Measurements from ENCODE around the gene TRMT10A. TPM values are rescaled to one million over a fixed set of nuclear protein-coding genes. Genes with fewer than 3 reads are reported as not detected.
"Not testable (repeated sequence)": the region's sequence is repeated elsewhere in the genome, so short reads cannot be mapped to it uniquely, and the experiment has no call there.

The TRMT10A gene
- polyA plus RNA-seq, 1 donor from 2014 or later = 10.5 TPM

GRCh38 chr4:99536848-99537247 is 27.0 kb downstream of the TRMT10A start:
- TF ChIP-seq TAF1 (IDR thresholded peaks at IDR 0.05; ENCODE audit: low read depth) (no peak), REST (IDR thresholded peaks at IDR 0.05; ENCODE audit: borderline replicate concordance) (no peak), MXI1 (conservative IDR thresholded peaks at IDR 0.05; ENCODE audit: poor library complexity, severe bottlenecking) (no peak), POLR2AphosphoS5 (IDR thresholded peaks at IDR 0.05) (no peak), SMC3 (conservative IDR thresholded peaks at IDR 0.05; ENCODE audit: poor library complexity) (no peak), RAD21 (conservative IDR thresholded peaks at IDR 0.05) (no peak), EP300 (conservative IDR thresholded peaks at IDR 0.05; ENCODE audit: poor library complexity, severe bottlenecking) (no peak), CTCF (IDR thresholded peaks at IDR 0.05; ENCODE audit: poor library complexity, severe bottlenecking) (no peak)
- Histone ChIP-seq H3K9me2 (ENCODE audit: insufficient read depth, low read length) (no peaks in the 10 kb centered on the region), H3K9me3 (ENCODE audit: low read length) (no peaks in the 10 kb centered on the region), H3K79me2 (replicated peaks; ENCODE audit: insufficient read depth, low read length) (no peaks in the 10 kb centered on the region), H2AFZ (ENCODE audit: low read depth, low read length) (no peak overlapping the region), H3K36me3 (ENCODE audit: insufficient read depth, low read length) (no peaks in the 10 kb centered on the region), H3K27ac (ENCODE audit: low read length) (no peak overlapping the region), H3K4me3 (ENCODE audit: low read length) (no peak overlapping the region), H4K20me1 (ENCODE audit: insufficient read depth) (no peaks in the 10 kb centered on the region), H3K9ac (ENCODE audit: low read length) (no peak overlapping the region), H3F3A (ENCODE audit: insufficient read depth, low read length, poor library complexity, severe bottlenecking) (no peaks in the 10 kb centered on the region), H3K27me3 (ENCODE audit: insufficient read depth, low read depth, low read length) (no peaks in the 10 kb centered on the region), H3K4me2 (ENCODE audit: low read length) (no peak overlapping the region)

GRCh38 chr4:99536271-99536670 is 27.6 kb downstream of the TRMT10A start:
- Histone ChIP-seq H3K9ac (ENCODE audit: low read length) (no peak overlapping the region), H3K79me2 (replicated peaks; ENCODE audit: insufficient read depth, low read length) (no peaks in the 10 kb centered on the region), H3K27ac (ENCODE audit: low read length) (no peak overlapping the region), H3K4me3 (ENCODE audit: low read length) (no peak overlapping the region), H3F3A (ENCODE audit: insufficient read depth, low read length, poor library complexity, severe bottlenecking) (no peaks in the 10 kb centered on the region), H4K20me1 (ENCODE audit: insufficient read depth) (no peaks in the 10 kb centered on the region), H3K36me3 (ENCODE audit: insufficient read depth, low read length) (no peaks in the 10 kb centered on the region), H3K27me3 (ENCODE audit: insufficient read depth, low read depth, low read length) (no peaks in the 10 kb centered on the region), H3K9me3 (ENCODE audit: low read length) (no peaks in the 10 kb centered on the region), H3K4me2 (ENCODE audit: low read length) (no peak overlapping the region), H2AFZ (ENCODE audit: low read depth, low read length) (no peak overlapping the region), H3K9me2 (ENCODE audit: insufficient read depth, low read length) (no peaks in the 10 kb centered on the region)
- no peak for TF ChIP-seq RAD21 (conservative IDR thresholded peaks at IDR 0.05)
- TF ChIP-seq EZH2 (IDR thresholded peaks at IDR 0.05; ENCODE audit: borderline replicate concordance, insufficient read depth, low read length, poor library complexity, severe bottlenecking) = no peak
- TF ChIP-seq TAF1 (IDR thresholded peaks at IDR 0.05; ENCODE audit: low read depth) = no peak
- no peak for TF ChIP-seq REST (IDR thresholded peaks at IDR 0.05; ENCODE audit: borderline replicate concordance)
- no peak for TF ChIP-seq CTCF (IDR thresholded peaks at IDR 0.05; ENCODE audit: poor library complexity, severe bottlenecking)
- no peak for TF ChIP-seq SMC3 (conservative IDR thresholded peaks at IDR 0.05; ENCODE audit: poor library complexity)
- no peak for TF ChIP-seq MXI1 (conservative IDR thresholded peaks at IDR 0.05; ENCODE audit: poor library complexity, severe bottlenecking)
- TF ChIP-seq EP300 (conservative IDR thresholded peaks at IDR 0.05; ENCODE audit: poor library complexity, severe bottlenecking) = no peak
- TF ChIP-seq POLR2AphosphoS5 (IDR thresholded peaks at IDR 0.05) = no peak

GRCh38 chr4:99534699-99535098 is 29.1 kb downstream of the TRMT10A start:
- H4K20me1 ChIP-seq (ENCODE audit: insufficient read depth) = not testable (repeated sequence)

More at GRCh38 chr4:99534699-99535098, 29.1 kb downstream of the TRMT10A start:
- H3K9me2 ChIP-seq (ENCODE audit: insufficient read depth, low read length); H3K27ac ChIP-seq (ENCODE audit: low read length); H3K36me3 ChIP-seq (ENCODE audit: insufficient read depth, low read length); H3K9me3 ChIP-seq (ENCODE audit: low read length); H3K4me3 ChIP-seq (ENCODE audit: low read length); H2AFZ ChIP-seq (ENCODE audit: low read depth, low read length); H3K4me2 ChIP-seq (ENCODE audit: low read length); H3F3A ChIP-seq (ENCODE audit: insufficient read depth, low read length, poor library complexity, severe bottlenecking); H3K27me3 ChIP-seq (ENCODE audit: insufficient read depth, low read depth, low read length); H3K79me2 ChIP-seq (replicated peaks; ENCODE audit: insufficient read depth, low read length); H3K9ac ChIP-seq (ENCODE audit: low read length): not testable (repeated sequence)

All from neural cell (in vitro differentiated cells).